Panc1 (cell line): Measurements from ENCODE around the gene GRM1.

ENCODE experiments used
- POLR2AphosphoS5 ChIP-seq: IDR thresholded peaks from 2 replicates; pipeline ENCODE4 v1.6.1; 2012; ENCODE audit warnings: mild to moderate bottlenecking, low read depth, low read length, moderate library complexity
- REST ChIP-seq, 2 experiments: IDR thresholded peaks; 2 replicates each; pipeline ENCODE4 v1.6.1; 2011 to 2012; ENCODE audit warnings: low read depth in 2 of 2, control low read depth in 1 of 2, low read length in 1 of 2, mild to moderate bottlenecking in 1 of 2, moderate library complexity in 1 of 2; ENCODE audit not compliant: insufficient read depth in 1 of 2
- SIN3A ChIP-seq: IDR thresholded peaks from 2 replicates; pipeline ENCODE4 v1.6.1; 2012; ENCODE audit warnings: low read depth, mild to moderate bottlenecking, low read length, moderate library complexity, borderline replicate concordance; ENCODE audit not compliant: insufficient read depth
- TCF7L2 ChIP-seq: IDR thresholded peaks from 2 replicates; pipeline ENCODE4 v1.6.1; 2011; ENCODE audit warnings: mild to moderate bottlenecking, low read depth, low read length, inconsistent platforms
- TF ChIP-seq, protein P1 (sequence below): fragments of 450-650 bp; IDR thresholded peaks from 2 replicates; pipeline ENCODE4 v1.5.1; 2017; ENCODE audit warnings: mild to moderate bottlenecking

GRCh38 chr6:146305951-146306350, 277.1 kb downstream of the GRM1 start:
- TF ChIP-seq, protein P1, sequence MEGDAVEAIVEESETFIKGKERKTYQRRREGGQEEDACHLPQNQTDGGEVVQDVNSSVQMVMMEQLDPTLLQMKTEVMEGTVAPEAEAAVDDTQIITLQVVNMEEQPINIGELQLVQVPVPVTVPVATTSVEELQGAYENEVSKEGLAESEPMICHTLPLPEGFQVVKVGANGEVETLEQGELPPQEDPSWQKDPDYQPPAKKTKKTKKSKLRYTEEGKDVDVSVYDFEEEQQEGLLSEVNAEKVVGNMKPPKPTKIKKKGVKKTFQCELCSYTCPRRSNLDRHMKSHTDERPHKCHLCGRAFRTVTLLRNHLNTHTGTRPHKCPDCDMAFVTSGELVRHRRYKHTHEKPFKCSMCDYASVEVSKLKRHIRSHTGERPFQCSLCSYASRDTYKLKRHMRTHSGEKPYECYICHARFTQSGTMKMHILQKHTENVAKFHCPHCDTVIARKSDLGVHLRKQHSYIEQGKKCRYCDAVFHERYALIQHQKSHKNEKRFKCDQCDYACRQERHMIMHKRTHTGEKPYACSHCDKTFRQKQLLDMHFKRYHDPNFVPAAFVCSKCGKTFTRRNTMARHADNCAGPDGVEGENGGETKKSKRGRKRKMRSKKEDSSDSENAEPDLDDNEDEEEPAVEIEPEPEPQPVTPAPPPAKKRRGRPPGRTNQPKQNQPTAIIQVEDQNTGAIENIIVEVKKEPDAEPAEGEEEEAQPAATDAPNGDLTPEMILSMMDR: no peak
- TF ChIP-seq POLR2AphosphoS5 (no peak), REST (IDR thresholded peaks at IDR 0.05; ENCODE audit: insufficient read depth in 1 of 2, low read depth in 2 of 2, low read length in 1 of 2) (no peak), TCF7L2 (no peak), SIN3A (no peak)
